GM19324 (cell line): Measurements from ENCODE around the gene ALK.

Experiments
- ATAC-seq: cut with Tn5 transposase; IDR thresholded peaks from one replicate; pipeline ENCODE4 v1.9.1; 2021; ENCODE audit warnings: mild to moderate bottlenecking, moderate library complexity; ENCODE audit not compliant: unreplicated experiment, low FRiP score

The ALK gene

DNA sequence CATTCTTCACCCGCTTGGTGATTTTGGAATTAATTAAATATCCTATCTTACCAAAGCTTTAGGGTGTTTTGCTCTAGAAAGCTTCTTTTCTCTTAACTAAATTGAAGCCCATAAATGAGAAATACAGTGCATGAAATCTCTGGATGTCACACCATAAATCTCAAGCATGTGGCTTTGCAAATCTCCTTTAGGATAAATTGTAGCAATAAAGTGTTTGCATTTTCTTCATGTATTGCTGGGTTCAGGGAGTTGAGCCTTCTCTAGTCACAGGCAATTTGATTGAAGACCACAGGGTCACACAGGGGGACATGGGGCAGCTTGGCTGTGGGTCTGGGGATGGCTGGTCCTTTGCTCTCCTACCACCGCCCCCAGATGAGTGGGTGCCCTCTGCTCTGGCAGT is 442.0 kb downstream of the ALK start:
- ATAC-seq = no peak

DNA sequence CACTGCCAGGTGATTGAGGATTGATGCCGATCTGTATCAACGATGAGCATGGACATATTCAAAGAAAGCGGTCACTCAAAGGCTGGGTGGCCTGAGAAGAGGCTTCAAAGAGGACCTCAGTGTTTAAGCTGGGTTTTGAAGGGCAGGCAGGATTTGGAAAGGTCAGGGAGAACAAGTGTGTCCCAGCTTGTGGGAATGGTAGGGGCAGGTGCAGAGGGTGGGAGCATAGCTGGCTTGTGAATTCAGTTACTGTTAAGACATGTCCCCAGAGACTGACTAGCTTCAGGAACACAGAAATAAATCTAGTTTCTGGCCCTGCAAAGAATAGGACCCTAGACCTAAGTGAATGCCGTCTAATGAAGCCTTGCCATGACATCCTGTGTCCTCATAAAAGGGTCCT is 442.7 kb downstream of the ALK start:
- ATAC-seq = no peak

DNA sequence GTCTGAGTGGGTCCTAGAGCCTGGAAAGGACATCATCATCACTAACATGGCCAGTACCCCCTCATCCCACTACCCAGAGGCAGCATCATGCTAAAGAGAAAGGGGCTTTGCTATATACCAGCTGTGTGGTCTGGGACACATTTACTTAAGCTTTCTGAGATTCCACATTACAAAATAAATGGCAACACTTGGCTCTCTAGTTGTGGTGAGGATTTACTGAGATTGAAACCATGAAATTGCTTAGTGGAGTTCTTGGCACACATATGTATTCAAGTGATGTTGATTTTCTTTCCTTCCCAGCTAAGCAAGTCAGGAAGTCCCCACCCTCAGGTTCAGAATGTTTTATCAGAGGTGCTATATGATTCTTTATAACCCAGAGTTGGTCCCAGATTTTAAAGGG is 444.2 kb downstream of the ALK start:
- no peak for ATAC-seq

DNA sequence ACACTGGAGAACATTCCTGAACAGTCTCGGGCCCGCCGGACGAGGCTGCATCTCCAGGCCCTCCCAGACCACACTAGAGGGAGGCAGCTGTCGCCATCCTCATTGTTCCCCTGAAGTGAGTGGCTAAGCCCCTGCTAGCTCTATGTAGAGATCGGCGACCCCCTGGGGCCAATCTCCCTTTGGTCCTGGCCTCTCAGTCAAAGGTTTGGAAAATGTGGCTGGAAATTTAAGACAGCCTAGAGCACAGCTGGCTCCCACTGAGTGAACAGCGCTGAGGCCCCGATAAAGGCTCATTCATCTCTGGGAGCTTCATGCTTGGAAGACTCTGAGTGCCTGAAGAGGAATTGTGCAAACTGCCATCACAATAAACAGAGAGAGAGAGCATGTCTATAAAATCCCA is 445.9 kb downstream of the ALK start:
- no peak for ATAC-seq

DNA sequence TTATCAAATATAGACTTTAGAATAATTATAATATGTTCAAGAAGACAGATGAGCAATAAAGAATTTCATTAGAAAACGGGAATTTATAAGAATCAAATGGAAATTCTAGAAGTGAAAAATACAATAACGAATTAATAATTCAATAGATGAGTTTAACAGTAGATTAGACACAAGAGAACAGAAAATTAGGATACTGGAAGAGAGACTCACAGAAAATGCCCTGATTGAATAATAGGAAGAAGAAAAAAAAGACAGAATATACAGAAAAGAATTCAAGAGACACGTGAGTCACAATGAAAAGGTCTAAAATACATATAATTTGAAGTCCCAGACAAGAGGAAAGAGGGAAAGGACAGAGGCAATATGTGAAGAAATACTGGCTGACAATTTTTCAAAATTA is 451.4 kb downstream of the ALK start:
- no peak for ATAC-seq

DNA sequence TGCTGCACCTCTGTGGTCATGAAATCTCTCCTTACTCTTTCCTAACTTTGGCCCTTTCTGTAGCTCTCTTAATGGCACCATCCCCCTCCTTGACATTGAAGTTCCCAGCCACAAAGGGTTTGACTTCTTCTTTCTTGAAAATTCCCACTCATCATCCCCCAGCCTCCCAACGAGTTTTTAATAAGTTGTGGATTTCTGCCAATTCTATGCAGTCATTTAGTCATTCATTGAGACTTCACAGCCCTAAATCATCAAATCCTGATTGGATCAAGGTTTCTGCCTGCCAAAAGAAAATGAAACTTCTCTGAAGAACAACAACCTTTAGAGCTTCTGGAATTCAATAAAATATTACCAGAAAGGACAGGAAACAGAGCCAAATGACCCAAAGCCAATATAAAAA is 451.9 kb downstream of the ALK start:
- ATAC-seq = no peak

DNA sequence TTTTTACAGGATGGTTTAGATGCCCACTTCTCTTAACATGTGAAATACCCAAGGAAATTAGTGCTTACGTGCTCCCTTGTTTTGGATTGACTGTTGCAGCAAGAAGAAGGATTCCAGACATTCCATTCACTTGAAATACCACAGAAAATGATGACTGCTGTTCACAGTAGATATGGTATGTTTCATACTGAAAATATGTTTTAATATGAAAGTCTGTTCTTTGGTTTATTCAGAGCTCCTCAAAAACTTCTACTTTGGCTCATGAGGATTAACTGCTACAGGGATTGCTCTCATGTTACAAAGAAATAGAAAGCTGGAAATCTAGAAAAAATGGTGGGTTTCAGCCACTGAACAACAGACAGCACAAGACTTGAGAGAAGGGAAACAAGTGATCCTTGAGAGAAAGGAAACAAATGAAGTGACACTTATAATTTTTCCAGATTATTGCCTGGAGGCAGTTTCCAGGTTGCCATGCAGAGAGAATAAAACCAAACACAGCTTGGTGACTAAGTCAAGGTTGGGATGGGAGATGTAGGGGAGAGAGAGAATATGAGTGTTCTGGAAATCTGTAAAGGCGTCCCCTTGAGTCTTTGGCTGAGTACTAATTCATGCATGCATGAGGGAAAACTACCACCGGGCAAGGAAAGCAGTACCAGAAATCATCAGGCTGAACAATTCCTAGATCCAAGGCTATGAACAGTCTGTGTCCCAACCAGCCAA is 458.0 kb downstream of the ALK start:
- no peak for ATAC-seq

DNA sequence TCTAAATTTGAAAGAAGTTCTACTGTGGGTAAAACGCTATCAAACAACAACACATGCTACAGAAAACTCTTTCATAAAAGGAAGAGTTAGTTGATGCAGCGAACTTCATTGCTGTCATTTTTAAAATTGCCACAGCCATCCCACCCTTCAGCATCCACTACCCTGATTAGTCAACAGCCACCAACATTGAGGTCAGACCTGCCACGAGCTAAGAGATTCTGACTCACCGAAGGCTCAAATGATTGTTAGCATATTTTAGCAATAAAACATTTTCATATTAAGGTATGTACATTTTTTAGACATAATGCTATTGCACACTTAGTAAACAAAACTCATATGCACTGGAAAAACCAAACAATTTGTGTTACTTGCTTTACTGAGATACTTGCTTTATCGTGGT is 459.1 kb downstream of the ALK start:
- no peak for ATAC-seq

DNA sequence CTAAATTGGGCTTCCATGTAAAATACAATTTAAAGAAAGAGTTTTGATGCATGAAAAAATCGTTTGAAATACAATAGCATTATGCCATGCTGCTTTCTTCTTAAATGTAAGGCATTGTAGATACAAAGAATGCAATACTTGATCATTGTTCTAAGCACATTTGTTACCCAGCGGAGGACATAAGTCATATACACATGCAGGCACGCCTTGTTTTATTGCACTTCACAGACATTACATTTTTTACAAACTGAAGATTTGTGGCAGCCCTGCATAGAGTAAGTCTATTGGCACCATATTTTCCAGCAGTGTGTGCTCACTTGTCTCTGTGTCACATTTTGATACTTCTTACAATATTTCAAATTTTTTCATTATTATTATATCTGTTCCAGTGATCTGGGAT is 461.2 kb downstream of the ALK start:
- no peak for ATAC-seq

DNA sequence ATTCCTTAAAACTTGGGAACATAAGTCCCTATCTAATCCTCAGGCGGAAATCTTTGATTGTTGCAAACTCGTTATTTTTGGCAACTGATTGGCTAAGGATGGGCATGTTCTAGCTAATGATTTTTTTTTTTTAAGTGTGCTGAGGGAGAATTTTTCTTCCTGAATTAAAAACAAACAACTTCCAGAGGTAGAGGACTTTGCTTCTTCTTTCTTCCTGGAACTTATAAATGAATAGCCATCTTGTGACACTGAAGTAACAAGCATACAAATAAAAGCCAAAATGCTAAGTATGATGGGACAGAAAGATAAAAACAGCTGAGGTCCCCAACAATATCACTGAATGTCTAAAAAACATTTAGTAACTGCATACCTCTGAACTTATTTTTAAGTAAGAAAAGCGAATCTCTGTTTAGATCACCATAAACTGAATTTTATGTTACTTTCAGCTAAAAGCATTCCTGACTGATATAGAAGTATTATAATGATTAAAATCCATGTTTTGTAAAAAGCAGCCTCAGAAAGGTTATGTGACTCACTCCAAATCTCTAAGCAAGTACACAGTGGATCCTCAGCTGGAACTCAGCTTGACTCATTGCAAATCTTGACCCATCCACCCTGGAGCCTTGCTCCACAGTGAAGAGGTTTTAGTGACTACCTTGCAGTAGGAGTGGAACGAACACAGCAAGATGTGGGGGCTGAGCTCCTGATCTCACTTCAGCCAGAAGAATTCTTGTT is 461.8 kb downstream of the ALK start:
- ATAC-seq = no peak

DNA sequence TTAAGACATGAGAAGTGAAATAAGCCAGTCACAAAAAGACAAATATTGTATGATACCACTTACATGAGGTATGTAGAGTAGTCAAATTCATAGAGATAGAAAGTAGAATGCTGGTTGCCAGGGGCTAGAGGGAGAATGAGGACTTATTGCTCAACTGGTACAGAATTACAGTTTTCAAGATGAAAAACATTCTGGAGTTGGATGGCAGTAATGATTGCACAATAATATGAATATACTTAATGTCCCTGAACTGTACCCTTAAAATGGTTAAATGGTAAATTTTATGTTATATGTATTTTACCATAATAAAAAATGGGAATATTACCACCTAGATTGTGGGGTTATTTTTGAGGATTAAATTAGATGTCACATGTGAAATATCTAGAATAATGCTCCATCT is 465.0 kb downstream of the ALK start:
- no peak for ATAC-seq

DNA sequence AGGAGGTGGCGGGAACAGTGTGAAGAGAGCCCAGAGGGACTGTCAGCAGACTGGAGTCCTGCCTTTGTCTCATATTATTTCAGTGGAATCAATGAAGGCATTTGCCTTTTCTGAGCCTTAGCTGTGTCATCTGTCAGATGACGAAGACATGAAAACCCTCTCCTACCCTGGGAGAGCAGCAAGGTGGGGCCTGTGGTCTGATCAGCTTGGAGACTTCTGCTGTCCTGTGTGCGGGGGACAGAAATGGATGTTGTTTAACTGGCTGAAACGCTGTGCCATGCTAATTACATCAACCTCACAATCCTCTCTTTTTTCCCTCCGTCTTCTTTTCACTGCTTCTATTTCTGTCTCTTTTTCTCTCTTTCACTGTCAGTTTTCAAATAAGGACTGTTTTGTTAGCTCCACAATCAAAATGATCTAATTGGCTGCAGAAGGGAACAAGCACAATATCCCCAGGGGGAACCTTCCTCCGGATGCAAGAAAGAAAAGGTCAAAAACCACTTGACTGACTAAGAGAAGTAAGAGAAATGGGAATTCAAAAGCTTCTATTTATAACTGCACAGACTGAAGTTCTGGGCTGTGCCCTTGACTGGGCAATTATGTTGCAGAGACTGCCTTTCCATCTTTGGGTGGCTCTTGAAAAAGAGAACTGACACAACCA is 466.1 kb downstream of the ALK start:
- no peak for ATAC-seq

DNA sequence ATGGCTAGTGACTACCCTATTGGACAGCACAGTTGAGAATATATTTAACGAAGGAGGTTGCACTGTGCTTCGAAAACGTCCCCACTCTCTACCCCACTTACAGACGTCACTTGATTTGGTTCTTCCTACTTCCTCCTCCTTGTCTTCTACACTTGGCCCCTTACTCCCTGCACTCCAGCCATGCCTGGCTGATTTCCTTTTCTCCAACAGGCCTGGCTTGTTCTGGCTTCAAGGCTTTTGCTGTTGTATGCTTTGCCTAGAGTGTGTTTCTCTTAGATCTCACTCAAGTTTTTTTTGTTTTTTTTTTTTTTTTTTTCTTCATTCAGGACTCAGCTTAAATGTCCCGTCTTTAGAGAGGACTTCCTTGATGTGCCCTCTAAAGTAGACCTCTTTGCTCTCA is 469.4 kb downstream of the ALK start:
- no peak for ATAC-seq

DNA sequence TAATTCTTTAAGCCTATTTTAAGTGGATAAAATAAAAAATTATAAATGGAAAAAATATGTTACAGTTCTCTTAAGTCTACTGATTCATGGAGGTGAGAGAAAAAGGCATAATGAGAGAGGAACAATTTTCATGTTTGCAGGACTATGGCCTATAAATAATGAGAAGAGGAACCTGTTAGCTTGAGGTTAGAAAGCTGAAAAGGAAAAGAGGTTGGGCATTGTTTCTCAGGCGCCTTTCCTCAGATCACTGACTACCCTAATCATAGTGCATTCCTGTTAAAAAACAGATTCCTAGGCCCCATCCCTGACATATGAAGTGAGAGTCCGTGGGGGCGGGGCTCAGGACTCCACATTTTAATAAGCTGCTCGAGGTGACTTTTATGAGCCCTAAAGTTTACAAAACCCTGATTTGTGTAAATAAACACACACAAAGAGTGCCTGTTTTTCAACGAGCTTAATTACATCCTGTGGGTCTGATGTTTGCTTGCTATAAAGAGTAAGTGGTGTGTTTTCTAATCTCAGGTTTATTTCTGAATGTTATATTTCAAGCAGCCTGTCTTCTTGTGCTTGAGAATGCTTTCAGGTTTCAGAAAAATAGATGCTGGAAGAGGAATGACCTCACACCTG is 470.7 kb downstream of the ALK start:
- no peak for ATAC-seq

DNA sequence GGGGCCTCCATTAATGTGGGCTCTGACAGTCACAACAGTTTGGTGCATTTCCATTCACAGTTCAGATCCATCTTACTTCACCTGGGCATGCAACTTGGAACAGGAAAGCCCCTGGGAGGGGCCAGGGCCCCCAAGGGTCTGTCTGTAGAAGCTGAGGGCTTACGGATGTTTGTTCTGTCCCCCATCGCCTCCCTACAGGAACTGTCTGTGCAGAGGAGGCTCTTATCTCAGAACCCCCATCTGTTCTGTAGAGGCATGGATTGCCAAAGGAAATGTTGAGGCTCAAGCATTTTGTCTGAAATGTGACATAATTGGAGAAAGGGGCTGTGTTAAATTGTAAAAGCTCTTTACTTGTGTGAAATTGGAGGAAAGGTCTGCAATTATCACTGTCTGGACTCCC is 471.9 kb downstream of the ALK start:
- ATAC-seq = no peak

DNA sequence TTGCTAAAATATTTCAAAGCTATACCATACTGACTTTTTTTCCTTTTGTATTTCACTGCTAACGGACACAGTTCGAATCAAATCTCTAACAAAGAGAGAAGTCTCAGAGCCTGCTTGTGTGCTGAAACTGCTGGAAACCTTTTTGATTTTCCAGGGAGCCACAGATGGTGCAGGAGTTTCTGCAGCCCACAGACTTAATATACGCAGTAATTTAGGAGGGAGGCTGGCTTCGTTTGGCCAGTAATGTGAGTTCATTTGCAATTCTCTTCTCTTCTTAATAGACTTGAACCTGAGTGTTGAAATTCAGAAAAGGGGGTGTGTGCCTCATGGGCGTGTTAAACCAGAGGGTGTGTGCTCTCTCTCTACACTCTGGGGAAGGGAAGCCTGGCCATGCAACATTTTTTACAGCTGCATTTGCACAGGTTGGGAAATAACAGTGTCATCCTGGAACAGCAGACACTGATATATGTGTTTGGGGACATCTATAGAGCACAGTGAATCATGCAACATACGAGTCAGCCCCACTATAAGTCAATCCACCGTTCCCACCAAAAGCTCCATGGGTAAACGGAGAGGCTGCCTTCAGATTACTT is 473.2 kb downstream of the ALK start:
- ATAC-seq = no peak

DNA sequence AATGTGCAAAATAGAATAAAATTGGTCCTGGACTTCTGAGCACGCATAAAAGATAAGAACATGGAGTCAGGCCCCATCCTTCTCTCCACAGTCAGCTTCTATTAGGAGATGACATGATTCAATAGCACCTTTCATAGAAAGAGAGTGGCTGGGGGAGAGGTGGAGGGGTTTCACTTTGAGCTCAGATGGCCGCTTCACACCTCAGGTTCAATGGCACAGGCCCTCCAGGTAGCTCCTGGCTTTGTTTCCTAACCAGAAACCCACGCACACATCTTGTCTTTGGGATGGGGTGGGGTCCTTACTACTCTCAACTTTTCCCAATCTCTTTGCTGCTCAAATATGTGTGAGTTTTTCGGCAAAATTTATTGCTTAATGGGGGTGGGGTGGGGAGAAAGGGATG is 473.9 kb downstream of the ALK start:
- ATAC-seq = no peak

DNA sequence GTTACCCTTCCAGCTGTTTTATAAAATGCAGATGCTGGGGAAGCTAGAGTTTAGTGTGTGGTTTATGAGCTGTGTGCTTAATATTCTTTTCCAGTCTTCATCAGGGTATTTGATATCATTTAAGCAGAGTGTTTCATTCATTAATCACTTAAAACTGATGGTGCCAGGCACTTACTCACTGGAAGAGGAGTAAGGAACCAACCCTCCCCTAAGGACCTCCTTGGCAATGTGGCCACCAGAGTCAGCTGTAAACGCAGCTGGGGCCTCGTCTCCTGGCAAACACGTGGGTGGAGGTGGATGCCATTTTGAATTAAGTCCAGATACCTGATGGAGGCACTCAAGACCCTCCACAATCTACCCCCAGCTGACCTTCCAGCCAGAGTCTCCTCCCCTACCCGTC is 474.5 kb downstream of the ALK start:
- ATAC-seq = no peak

DNA sequence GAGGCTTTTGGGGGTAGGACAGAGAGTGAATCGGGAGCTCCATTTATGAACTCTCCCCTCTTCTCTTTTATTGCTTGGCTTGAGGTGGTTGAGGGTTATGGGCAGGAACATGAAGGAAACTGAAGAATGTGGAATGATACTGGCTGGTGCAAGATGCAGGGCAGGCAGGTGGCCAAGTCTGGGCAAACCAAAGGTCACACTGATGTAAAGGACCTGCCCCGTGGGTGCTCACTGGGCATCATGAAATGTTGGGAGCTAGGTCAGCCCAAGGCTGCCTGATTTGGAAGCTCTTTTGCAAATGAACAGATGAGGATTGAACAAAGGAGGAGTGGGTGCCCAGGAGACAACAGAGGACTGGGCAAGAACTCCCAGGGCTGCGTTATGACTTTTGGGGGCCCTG is 477.2 kb downstream of the ALK start:
- no peak for ATAC-seq

DNA sequence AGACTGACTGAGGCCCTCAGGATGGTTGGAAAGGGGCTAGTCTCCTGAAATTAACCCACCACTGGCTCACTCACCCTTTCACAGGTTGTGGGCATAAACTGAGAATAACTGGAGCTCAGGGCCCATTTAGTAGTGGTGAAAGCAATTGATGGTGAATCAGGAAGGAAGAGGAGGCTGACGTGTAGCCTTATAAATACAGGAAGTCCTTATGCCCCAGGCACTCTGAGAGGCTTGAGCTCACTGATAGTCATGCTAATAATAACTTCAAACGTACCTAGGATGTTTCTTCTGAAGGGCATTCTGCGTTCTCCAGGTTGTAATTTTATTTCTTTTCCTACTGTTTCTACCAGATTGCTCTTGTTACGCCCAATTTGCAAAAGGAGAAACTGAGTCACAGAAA is 477.8 kb downstream of the ALK start:
- ATAC-seq = no peak

DNA sequence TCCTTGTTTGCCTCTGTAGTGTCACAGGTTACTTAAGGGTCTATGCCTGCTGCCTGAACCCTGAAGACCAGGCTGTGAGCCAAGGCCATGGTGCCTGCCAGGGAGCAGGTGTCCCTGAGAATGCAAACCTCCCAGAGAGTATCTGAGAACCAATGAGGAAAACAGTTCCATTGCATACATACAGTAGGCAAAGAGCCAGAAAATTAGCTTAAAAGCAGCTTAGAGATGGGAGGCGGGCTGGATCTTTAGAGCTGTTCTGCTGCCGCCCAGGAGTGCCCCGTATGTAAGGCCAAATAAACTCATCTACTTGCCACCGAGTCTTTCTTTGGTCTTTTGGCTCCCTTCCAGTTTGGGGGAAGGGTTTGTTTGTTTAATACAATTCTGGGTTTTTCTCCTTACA is 478.2 kb downstream of the ALK start:
- ATAC-seq = no peak
